DOHH2 (cell line): ENCODE data around the gene KCTD20.

ENCODE experiments used
- H3F3A ChIP-seq: fragments of 200-600 bp; sonication (generic), shearing (Covaris generic); 2 replicates; pipeline ENCODE4 v1.6.0; 2016; ENCODE audit warnings: antibody characterized with exemption, mild to moderate bottlenecking; ENCODE audit not compliant: control insufficient read depth, insufficient read depth
- H3K27ac ChIP-seq: fragments of 200-600 bp; sonication (generic); 2 replicates; pipeline ENCODE4 v1.5.1; 2014; ENCODE audit warnings: low read depth, mild to moderate bottlenecking, low read length, moderate library complexity
- H3K27me3 ChIP-seq: fragments of 200-600 bp; sonication (generic); 2 replicates; pipeline ENCODE4 v1.6.1; 2014; ENCODE audit warnings: mild to moderate bottlenecking, low read length, mixed read lengths; ENCODE audit not compliant: control insufficient read depth
- H3K36me3 ChIP-seq: fragments of 200-600 bp; sonication (generic); 2 replicates; pipeline ENCODE4 v1.6.1; 2014; ENCODE audit warnings: mild to moderate bottlenecking, low read length, moderate library complexity, mixed read lengths; ENCODE audit not compliant: control insufficient read depth
- H3K4me1 ChIP-seq: fragments of 200-600 bp; sonication (generic); 2 replicates; pipeline ENCODE4 v1.6.1; 2014; ENCODE audit warnings: mild to moderate bottlenecking, low read length, mixed read lengths; ENCODE audit not compliant: control insufficient read depth
- H3K4me2 ChIP-seq: fragments of 200-600 bp; sonication (generic); 2 replicates; pipeline ENCODE4 v1.6.0; 2014; ENCODE audit warnings: mild to moderate bottlenecking, low read length, moderate library complexity
- H3K4me3 ChIP-seq: fragments of 200-600 bp; sonication (generic); 2 replicates; pipeline ENCODE4 v1.5.1; 2014; ENCODE audit warnings: mild to moderate bottlenecking, low read length, mixed read lengths
- H3K79me2 ChIP-seq: fragments of 200-600 bp; sonication (generic); 2 replicates; pipeline ENCODE4 v1.6.1; 2014; ENCODE audit warnings: mild to moderate bottlenecking, low read length, mixed read lengths; ENCODE audit not compliant: control insufficient read depth
- H3K9me2 ChIP-seq: fragments of 200-600 bp; sonication (generic); replicated peaks from 2 replicates; pipeline ENCODE4 v1.6.1; 2014; ENCODE audit warnings: mild to moderate bottlenecking, low read length, mixed read lengths; ENCODE audit not compliant: control insufficient read depth
- H3K9me3 ChIP-seq: fragments of 200-600 bp; sonication (generic); 2 replicates; pipeline ENCODE4 v1.6.1; 2014; ENCODE audit warnings: antibody characterized with exemption, low read length, mixed read lengths; ENCODE audit not compliant: control insufficient read depth, insufficient read depth
- H4K20me1 ChIP-seq: fragments of 200-600 bp; sonication (generic); 2 replicates; pipeline ENCODE4 v1.6.0; 2014; ENCODE audit warnings: low read depth, mild to moderate bottlenecking, antibody characterized with exemption, low read length, moderate library complexity; ENCODE audit not compliant: control insufficient read depth, insufficient read depth
- EZH2phosphoT487 ChIP-seq: fragments of 200-600 bp; sonication (generic); IDR thresholded peaks from 2 replicates; pipeline ENCODE4 v1.6.1; 2017; ENCODE audit warnings: borderline replicate concordance, mild to moderate bottlenecking, antibody characterized with exemption, low read length, moderate library complexity, mixed read lengths
- TF ChIP-seq, protein P1 (sequence below): fragments of 200-600 bp; sonication (generic); IDR thresholded peaks from one replicate; pipeline ENCODE4 v1.5.1; 2014; ENCODE audit warnings: antibody characterized with exemption, mild to moderate bottlenecking, low read depth, low read length; ENCODE audit not compliant: poor library complexity, severe bottlenecking

KCTD20 gene

DNA sequence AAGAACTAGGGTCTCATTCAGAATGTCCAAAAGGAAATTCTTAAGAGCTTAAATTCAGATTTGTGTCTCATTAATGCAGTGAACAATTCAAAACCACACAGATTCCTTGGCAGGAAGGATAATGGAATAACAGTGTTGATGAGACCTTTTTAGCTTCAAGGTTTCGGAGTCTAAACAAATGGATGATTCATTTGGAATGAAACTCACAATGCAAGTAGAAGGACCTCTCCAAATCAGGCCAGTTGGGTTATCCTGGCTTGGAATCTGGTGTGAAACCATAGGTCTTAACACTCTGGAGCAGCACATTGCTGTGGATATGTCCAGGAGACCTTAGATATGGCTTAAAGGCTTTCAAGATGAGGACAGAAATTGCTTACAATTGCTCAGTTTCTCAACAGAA lies 44.9 kb downstream of the KCTD20 start:
- Histone ChIP-seq H3K36me3 (peaks cover 61% of the 10 kb centered on the region), H3K9me3 (no peaks in the 10 kb centered on the region), H3K4me3 (no peak overlapping the region), H3K27me3 (no peaks in the 10 kb centered on the region), H4K20me1 (no peaks in the 10 kb centered on the region), H3K4me2 (no peak overlapping the region), H3F3A (peaks cover 11% of the 10 kb centered on the region), H3K27ac (no peak overlapping the region), H3K79me2 (no peaks in the 10 kb centered on the region), H3K9me2 (no peaks in the 10 kb centered on the region), H3K4me1 (no peaks in the 10 kb centered on the region)
- no peak for TF ChIP-seq EZH2phosphoT487
- TF ChIP-seq, protein P1, sequence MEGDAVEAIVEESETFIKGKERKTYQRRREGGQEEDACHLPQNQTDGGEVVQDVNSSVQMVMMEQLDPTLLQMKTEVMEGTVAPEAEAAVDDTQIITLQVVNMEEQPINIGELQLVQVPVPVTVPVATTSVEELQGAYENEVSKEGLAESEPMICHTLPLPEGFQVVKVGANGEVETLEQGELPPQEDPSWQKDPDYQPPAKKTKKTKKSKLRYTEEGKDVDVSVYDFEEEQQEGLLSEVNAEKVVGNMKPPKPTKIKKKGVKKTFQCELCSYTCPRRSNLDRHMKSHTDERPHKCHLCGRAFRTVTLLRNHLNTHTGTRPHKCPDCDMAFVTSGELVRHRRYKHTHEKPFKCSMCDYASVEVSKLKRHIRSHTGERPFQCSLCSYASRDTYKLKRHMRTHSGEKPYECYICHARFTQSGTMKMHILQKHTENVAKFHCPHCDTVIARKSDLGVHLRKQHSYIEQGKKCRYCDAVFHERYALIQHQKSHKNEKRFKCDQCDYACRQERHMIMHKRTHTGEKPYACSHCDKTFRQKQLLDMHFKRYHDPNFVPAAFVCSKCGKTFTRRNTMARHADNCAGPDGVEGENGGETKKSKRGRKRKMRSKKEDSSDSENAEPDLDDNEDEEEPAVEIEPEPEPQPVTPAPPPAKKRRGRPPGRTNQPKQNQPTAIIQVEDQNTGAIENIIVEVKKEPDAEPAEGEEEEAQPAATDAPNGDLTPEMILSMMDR: no peak

DNA sequence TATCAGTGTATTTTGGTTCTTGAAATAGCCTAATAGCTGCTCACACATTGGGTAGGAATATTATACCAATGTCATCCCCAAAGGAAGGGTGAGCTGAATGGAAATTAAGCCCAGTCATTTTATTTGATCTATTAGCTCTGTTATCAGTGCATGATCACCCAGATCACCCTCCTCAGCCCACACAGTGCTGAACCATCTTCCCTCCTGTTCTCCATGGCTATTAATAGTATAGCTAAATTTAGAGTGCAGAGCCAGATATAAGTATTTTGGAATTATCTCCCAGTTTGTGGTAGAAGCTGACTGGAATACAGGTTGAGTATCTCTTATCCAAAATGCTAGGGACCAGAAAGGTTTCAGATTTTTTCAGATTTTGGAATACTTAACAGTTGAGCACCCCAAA lies 45.4 kb downstream of the KCTD20 start:
- TF ChIP-seq EZH2phosphoT487: no peak
- TF ChIP-seq, protein P1: no peak
- Histone ChIP-seq H3K27me3 (no peaks in the 10 kb centered on the region), H3K9me3 (no peaks in the 10 kb centered on the region), H3K36me3 (peaks cover 62% of the 10 kb centered on the region), H3K4me3 (no peak overlapping the region), H3K27ac (no peak overlapping the region), H3K79me2 (no peaks in the 10 kb centered on the region), H3K4me1 (no peaks in the 10 kb centered on the region), H4K20me1 (no peaks in the 10 kb centered on the region), H3K4me2 (no peak overlapping the region), H3F3A (peaks cover 12% of the 10 kb centered on the region), H3K9me2 (no peaks in the 10 kb centered on the region)

DNA sequence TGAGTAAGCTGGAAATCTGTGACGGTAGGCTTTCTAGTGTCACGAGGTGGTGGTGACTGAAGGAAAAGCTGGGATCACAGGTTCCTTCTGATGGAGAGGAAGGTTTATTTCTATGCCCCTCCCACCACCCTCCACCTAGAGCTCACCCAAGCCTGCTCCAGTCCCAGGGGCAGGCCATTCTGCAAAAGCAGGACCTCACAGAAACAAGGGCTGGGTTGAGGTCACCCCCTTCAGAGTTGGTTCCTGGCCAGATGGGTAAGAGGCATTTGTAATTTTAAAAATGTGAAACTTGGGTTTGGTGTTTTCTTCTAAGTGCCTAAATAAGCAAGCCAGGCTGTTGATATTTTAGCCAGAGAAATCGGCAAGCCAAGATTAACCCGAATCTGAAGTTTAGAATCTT lies 46.6 kb downstream of the KCTD20 start:
- H3K36me3 ChIP-seq: peaks cover 69% of the 10 kb centered on the region

More for the DNA sequence above, 46.6 kb downstream of the KCTD20 start:
- H3K79me2 ChIP-seq: no peaks in the 10 kb centered on the region
- no peaks in the 10 kb centered on the region for H3K9me2 ChIP-seq
- H3F3A ChIP-seq: peaks cover 16% of the 10 kb centered on the region
- no peaks in the 10 kb centered on the region for H3K4me1 ChIP-seq
- TF ChIP-seq EZH2phosphoT487: no peak
- TF ChIP-seq, protein P1: no peak
- no peak overlapping the region for H3K4me3 ChIP-seq
- no peaks in the 10 kb centered on the region for H3K9me3 ChIP-seq
- H4K20me1 ChIP-seq: no peaks in the 10 kb centered on the region
- H3K27ac ChIP-seq: no peak overlapping the region
- H3K4me2 ChIP-seq: no peak overlapping the region
- H3K27me3 ChIP-seq: no peaks in the 10 kb centered on the region
